Measurements from ENCODE around the gene ZMAT1.
A peak's percentile ranks its signal among the peaks of the same experiment; 100 is the strongest.

ZMAT1 gene

GRCh38 chrX:101932249-101932570, 383 bp upstream of the ZMAT1 start:
- H2BK12ac ChIP-seq (ENCODE audit: low read length), result no peak overlapping the region
- H2AK5ac ChIP-seq (ENCODE audit: low read length), result no peak overlapping the region
- WGBS (ENCODE audit: extremely low coverage, insufficient coverage, insufficient read length), result no CpG with 5 or more reads among the region's 8 CpGs

GRCh38 chrX:101931136-101931487, 715 bp downstream of the ZMAT1 start:
- no peaks in the 10 kb centered on the region for H3K9me3 ChIP-seq (ENCODE audit: insufficient read depth, low read depth, low read length)
- WGBS (ENCODE audit: extremely low coverage, insufficient coverage, insufficient read length), result no CpG with 5 or more reads among the region's 6 CpGs
- no peak overlapping the region for H3K14ac ChIP-seq (ENCODE audit: low read length)
- no peak overlapping the region for H4K12ac ChIP-seq (ENCODE audit: low read depth, low read length)
- H4K8ac ChIP-seq (ENCODE audit: low read depth, low read length), result no peak overlapping the region
- H4K91ac ChIP-seq (ENCODE audit: low read depth, low read length), result no peak overlapping the region
- H2BK12ac ChIP-seq (ENCODE audit: low read length), result no peak overlapping the region
- no peak overlapping the region for H3K18ac ChIP-seq (ENCODE audit: low read length)
- no peak overlapping the region for H2BK120ac ChIP-seq (ENCODE audit: insufficient read depth, low read length, poor library complexity)
- peak overlapping the region; percentile 71 for H3K4me2 ChIP-seq (ENCODE audit: low read length)
- no peak overlapping the region for H3K27ac ChIP-seq (ENCODE audit: low read depth, low read length)
- no peak overlapping the region for H2BK5ac ChIP-seq (ENCODE audit: low read depth, low read length, poor library complexity)
- H3K9ac ChIP-seq (ENCODE audit: low read length), result no peak overlapping the region
- no peaks in the 10 kb centered on the region for H3K4me1 ChIP-seq (ENCODE audit: control insufficient read depth in 1 of 2, insufficient read depth in 2 of 2, low read length in 2 of 2)
- H3K27me3 ChIP-seq (ENCODE audit: insufficient read depth, low read length), result no peaks in the 10 kb centered on the region
- no peaks in the 10 kb centered on the region for H3K79me1 ChIP-seq (ENCODE audit: low read length)
- no peak overlapping the region for H3K4me3 ChIP-seq (ENCODE audit: low read depth, low read length)
- no peak overlapping the region for H2AFZ ChIP-seq (ENCODE audit: insufficient read depth, low read length, poor library complexity)
- no peak overlapping the region for H2AK5ac ChIP-seq (ENCODE audit: low read length)
- H3K23ac ChIP-seq (ENCODE audit: low read length), result no peak overlapping the region
- H3K36me3 ChIP-seq (ENCODE audit: control insufficient read depth in 1 of 2, insufficient read depth in 2 of 2, low read length in 2 of 2), result no peaks in the 10 kb centered on the region
- no peaks in the 10 kb centered on the region for H3K79me2 ChIP-seq (ENCODE audit: control insufficient read depth, insufficient read depth, low read length, poor library complexity)
- no peak overlapping the region for H3K4ac ChIP-seq (ENCODE audit: low read depth, low read length)
- no peak for DNase-seq

More at GRCh38 chrX:101932249-101932570, 383 bp upstream of the ZMAT1 start:
- Histone ChIP-seq H4K12ac (ENCODE audit: low read depth, low read length) (no peak overlapping the region), H4K8ac (ENCODE audit: low read depth, low read length) (no peak overlapping the region), H3K9ac (ENCODE audit: low read length) (no peak overlapping the region), H3K18ac (ENCODE audit: low read length) (no peak overlapping the region), H3K27me3 (ENCODE audit: insufficient read depth, low read length) (no peaks in the 10 kb centered on the region), H3K36me3 (ENCODE audit: control insufficient read depth in 1 of 2, insufficient read depth in 2 of 2, low read length in 2 of 2) (no peaks in the 10 kb centered on the region), H3K4me1 (ENCODE audit: control insufficient read depth in 1 of 2, insufficient read depth in 2 of 2, low read length in 2 of 2) (no peaks in the 10 kb centered on the region), H3K4me3 (ENCODE audit: low read depth, low read length) (peak overlapping the region; percentile 71), H3K9me3 (ENCODE audit: insufficient read depth, low read depth, low read length) (no peaks in the 10 kb centered on the region), H3K79me2 (ENCODE audit: control insufficient read depth, insufficient read depth, low read length, poor library complexity) (no peaks in the 10 kb centered on the region), H3K4ac (ENCODE audit: low read depth, low read length) (no peak overlapping the region), H2AFZ (ENCODE audit: insufficient read depth, low read length, poor library complexity) (no peak overlapping the region), H3K23ac (ENCODE audit: low read length) (no peak overlapping the region), H3K79me1 (ENCODE audit: low read length) (no peaks in the 10 kb centered on the region), H2BK5ac (ENCODE audit: low read depth, low read length, poor library complexity) (no peak overlapping the region), H3K4me2 (ENCODE audit: low read length) (peak overlapping the region; percentile 71), H2BK120ac (ENCODE audit: insufficient read depth, low read length, poor library complexity) (no peak overlapping the region), H3K14ac (ENCODE audit: low read length) (no peak overlapping the region), H4K91ac (ENCODE audit: low read depth, low read length) (no peak overlapping the region), H3K27ac (ENCODE audit: low read depth, low read length) (no peak overlapping the region)
- DNase-seq, result no peak

GRCh38 chrX:101925733-101926132, 6.1 kb downstream of the ZMAT1 start:
- no peak overlapping the region for H3K9ac ChIP-seq (ENCODE audit: low read length)
- H3K79me1 ChIP-seq (ENCODE audit: low read length), result no peaks in the 10 kb centered on the region
- no peak overlapping the region for H3K18ac ChIP-seq (ENCODE audit: low read length)
- no peak overlapping the region for H2BK5ac ChIP-seq (ENCODE audit: low read depth, low read length, poor library complexity)
- no peak overlapping the region for H2BK12ac ChIP-seq (ENCODE audit: low read length)
- H3K79me2 ChIP-seq (ENCODE audit: control insufficient read depth, insufficient read depth, low read length, poor library complexity), result no peaks in the 10 kb centered on the region
- H3K36me3 ChIP-seq (ENCODE audit: control insufficient read depth in 1 of 2, insufficient read depth in 2 of 2, low read length in 2 of 2), result no peaks in the 10 kb centered on the region
- H3K27ac ChIP-seq (ENCODE audit: low read depth, low read length), result no peak overlapping the region
- no peak overlapping the region for H3K14ac ChIP-seq (ENCODE audit: low read length)
- H2AFZ ChIP-seq (ENCODE audit: insufficient read depth, low read length, poor library complexity), result no peak overlapping the region
- no peak overlapping the region for H3K4me3 ChIP-seq (ENCODE audit: low read depth, low read length)
- H3K4me2 ChIP-seq (ENCODE audit: low read length), result no peak overlapping the region
- H3K4ac ChIP-seq (ENCODE audit: low read depth, low read length), result no peak overlapping the region
- WGBS (ENCODE audit: extremely low coverage, insufficient coverage, insufficient read length), result no CpG with 5 or more reads among the region's 5 CpGs
- H4K12ac ChIP-seq (ENCODE audit: low read depth, low read length), result no peak overlapping the region
- no peak for DNase-seq
- H3K9me3 ChIP-seq (ENCODE audit: insufficient read depth, low read depth, low read length), result no peaks in the 10 kb centered on the region
- no peaks in the 10 kb centered on the region for H3K27me3 ChIP-seq (ENCODE audit: insufficient read depth, low read length)
- no peaks in the 10 kb centered on the region for H3K4me1 ChIP-seq (ENCODE audit: control insufficient read depth in 1 of 2, insufficient read depth in 2 of 2, low read length in 2 of 2)
- no peak overlapping the region for H3K23ac ChIP-seq (ENCODE audit: low read length)
- H2BK120ac ChIP-seq (ENCODE audit: insufficient read depth, low read length, poor library complexity), result no peak overlapping the region
- no peak overlapping the region for H4K91ac ChIP-seq (ENCODE audit: low read depth, low read length)
- H4K8ac ChIP-seq (ENCODE audit: low read depth, low read length), result no peak overlapping the region
- H2AK5ac ChIP-seq (ENCODE audit: low read length), result no peak overlapping the region

GRCh38 chrX:101918751-101919150, 13.1 kb downstream of the ZMAT1 start:
- Histone ChIP-seq H3K4me2 (ENCODE audit: low read length) (no peak overlapping the region), H3K23ac (ENCODE audit: low read length) (no peak overlapping the region), H3K9ac (ENCODE audit: low read length) (no peak overlapping the region), H4K12ac (ENCODE audit: low read depth, low read length) (no peak overlapping the region), H3K4me1 (ENCODE audit: control insufficient read depth in 1 of 2, insufficient read depth in 2 of 2, low read length in 2 of 2) (no peaks in the 10 kb centered on the region), H3K18ac (ENCODE audit: low read length) (no peak overlapping the region), H2AK5ac (ENCODE audit: low read length) (no peak overlapping the region), H2BK12ac (ENCODE audit: low read length) (no peak overlapping the region), H3K4me3 (ENCODE audit: low read depth, low read length) (no peak overlapping the region), H2BK120ac (ENCODE audit: insufficient read depth, low read length, poor library complexity) (no peak overlapping the region), H3K36me3 (ENCODE audit: control insufficient read depth in 1 of 2, insufficient read depth in 2 of 2, low read length in 2 of 2) (no peaks in the 10 kb centered on the region), H3K27ac (ENCODE audit: low read depth, low read length) (no peak overlapping the region), H3K79me1 (ENCODE audit: low read length) (no peaks in the 10 kb centered on the region), H3K9me3 (ENCODE audit: insufficient read depth, low read depth, low read length) (no peaks in the 10 kb centered on the region), H3K27me3 (ENCODE audit: insufficient read depth, low read length) (no peaks in the 10 kb centered on the region), H2BK5ac (ENCODE audit: low read depth, low read length, poor library complexity) (no peak overlapping the region), H2AFZ (ENCODE audit: insufficient read depth, low read length, poor library complexity) (no peak overlapping the region), H4K91ac (ENCODE audit: low read depth, low read length) (no peak overlapping the region), H3K79me2 (ENCODE audit: control insufficient read depth, insufficient read depth, low read length, poor library complexity) (no peaks in the 10 kb centered on the region), H4K8ac (ENCODE audit: low read depth, low read length) (no peak overlapping the region), H3K4ac (ENCODE audit: low read depth, low read length) (no peak overlapping the region), H3K14ac (ENCODE audit: low read length) (no peak overlapping the region)
- DNase-seq, result no peak
- no CpG with 5 or more reads among the region's 1 CpG for WGBS (ENCODE audit: extremely low coverage, insufficient coverage, insufficient read length)

Measured in trophoblast cell (in vitro differentiated cells and primary cell).